Measurements from ENCODE around the gene DPF3. TPM values are rescaled to one million over a fixed set of nuclear protein-coding genes. Genes with fewer than 3 reads are reported as not detected.

The DPF3 gene
- total RNA-seq, 4 donors from 2014 or later = 1.1 to 4.7 (median 1.8) TPM

DNA sequence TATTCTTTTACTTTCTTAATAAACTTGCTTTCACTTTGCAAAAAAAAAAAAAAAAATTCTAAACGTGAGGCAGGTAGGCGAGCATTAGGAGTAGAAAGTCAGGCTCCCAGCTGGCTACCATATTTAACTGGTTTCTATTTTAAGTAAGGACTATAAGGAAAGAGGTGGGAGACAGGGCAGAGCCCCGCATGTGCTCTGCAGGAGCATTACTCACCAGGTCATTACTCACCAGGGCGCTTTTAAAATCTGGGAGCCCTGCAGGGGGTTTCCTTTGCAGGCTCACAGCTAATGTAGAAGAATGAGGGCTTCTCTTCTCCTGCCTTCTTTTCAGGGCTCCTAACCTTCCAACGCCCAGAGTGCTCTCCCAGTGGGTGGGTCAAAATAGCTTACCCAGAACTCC is 14.0 kb upstream of the DPF3 start:
- TF ChIP-seq, protein P1, sequence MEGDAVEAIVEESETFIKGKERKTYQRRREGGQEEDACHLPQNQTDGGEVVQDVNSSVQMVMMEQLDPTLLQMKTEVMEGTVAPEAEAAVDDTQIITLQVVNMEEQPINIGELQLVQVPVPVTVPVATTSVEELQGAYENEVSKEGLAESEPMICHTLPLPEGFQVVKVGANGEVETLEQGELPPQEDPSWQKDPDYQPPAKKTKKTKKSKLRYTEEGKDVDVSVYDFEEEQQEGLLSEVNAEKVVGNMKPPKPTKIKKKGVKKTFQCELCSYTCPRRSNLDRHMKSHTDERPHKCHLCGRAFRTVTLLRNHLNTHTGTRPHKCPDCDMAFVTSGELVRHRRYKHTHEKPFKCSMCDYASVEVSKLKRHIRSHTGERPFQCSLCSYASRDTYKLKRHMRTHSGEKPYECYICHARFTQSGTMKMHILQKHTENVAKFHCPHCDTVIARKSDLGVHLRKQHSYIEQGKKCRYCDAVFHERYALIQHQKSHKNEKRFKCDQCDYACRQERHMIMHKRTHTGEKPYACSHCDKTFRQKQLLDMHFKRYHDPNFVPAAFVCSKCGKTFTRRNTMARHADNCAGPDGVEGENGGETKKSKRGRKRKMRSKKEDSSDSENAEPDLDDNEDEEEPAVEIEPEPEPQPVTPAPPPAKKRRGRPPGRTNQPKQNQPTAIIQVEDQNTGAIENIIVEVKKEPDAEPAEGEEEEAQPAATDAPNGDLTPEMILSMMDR (IDR thresholded peaks at IDR 0.05) = no peak
- no peak for TF ChIP-seq POLR2A (IDR thresholded peaks at IDR 0.05)
- H3K4me3 ChIP-seq (ENCODE audit: low read depth, poor library complexity, severe bottlenecking) = no peak overlapping the region
- no peak for DNase-seq (ENCODE audit: low spot score in 2 of 2)
- intact Hi-C loops (cut with DNase I; ENCODE audit: low total_unique reads) = no loop called here
- WGBS, 2 donors = 25% methylated on average over 5 of the region's 5 CpGs

GRCh38 chr14:72906879-72907278 is 13.0 kb upstream of the DPF3 start:
- no peak overlapping the region for H3K4me3 ChIP-seq (ENCODE audit: low read depth, poor library complexity, severe bottlenecking)
- TF ChIP-seq POLR2A (IDR thresholded peaks at IDR 0.05) = no peak
- TF ChIP-seq, protein P1 (IDR thresholded peaks at IDR 0.05) = no peak
- 27 to 38% methylated on average over 1 of the region's 1 CpG for WGBS, 2 donors
- intact Hi-C loops (cut with DNase I; ENCODE audit: low total_unique reads) = no loop called here
- no peak for DNase-seq (ENCODE audit: low spot score in 2 of 2)

DNA sequence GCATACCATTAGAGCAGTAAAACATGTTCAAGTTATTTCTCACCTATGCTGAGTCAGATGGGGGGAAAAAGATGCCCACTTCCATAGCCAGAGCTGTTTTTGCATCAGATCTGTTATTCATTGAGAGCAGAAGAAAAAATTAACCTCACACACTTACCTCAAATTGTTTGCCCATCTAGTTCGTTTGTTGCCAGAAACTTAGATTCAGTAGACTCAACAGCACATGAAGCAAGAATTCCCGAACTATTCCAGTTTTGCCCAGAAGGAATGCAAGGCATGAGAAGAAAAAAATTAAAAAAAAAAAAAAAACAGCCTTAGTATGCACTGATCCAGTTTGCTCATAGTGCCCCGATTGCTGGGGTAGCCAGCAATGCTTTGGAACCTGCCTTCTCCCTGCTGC is 12.4 kb upstream of the DPF3 start:
- H3K4me3 ChIP-seq (ENCODE audit: low read depth, poor library complexity, severe bottlenecking) = no peak overlapping the region
- TF ChIP-seq POLR2A (IDR thresholded peaks at IDR 0.05) = no peak
- TF ChIP-seq, protein P1 (IDR thresholded peaks at IDR 0.05) = no peak
- intact Hi-C loops (cut with DNase I; ENCODE audit: low total_unique reads) = no loop called here
- no peak for DNase-seq (ENCODE audit: low spot score in 2 of 2)
- 34 to 47% methylated on average over 3 of the region's 3 CpGs for WGBS, 2 donors

DNA sequence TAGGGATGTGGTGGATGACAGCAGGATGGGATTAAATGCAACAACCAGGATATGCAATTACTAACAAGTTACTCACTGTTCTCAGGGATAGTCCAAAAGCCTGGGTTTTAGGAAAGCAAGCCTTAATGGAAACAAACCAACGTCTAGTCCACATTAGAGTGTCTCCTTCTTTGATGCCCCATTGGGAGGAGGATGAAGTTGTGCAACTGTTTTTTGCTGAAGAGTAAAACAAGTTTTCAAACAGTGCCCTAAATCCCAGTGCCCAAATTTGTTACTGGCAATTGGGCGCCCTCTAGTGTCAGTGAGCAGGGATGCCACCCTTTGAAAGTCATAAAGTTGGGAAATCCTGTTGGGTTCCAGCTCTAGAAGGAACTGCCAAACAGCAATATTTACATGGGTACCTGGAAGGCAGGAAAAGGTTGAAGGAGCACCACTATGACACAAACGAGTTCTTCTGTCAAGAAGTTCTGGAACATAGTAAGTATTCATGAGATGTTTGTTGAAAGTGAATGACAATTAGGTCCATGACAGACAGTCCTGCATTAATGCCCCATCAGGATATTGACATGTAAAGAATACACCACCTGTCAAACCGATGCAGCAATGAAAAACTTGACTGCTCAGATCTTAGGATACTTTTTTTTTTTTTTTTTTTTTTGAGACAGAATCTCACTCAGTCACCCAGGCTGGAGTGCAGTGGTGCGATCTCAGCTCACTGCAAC is 11.1 kb upstream of the DPF3 start:
- H3K4me3 ChIP-seq (ENCODE audit: low read depth, poor library complexity, severe bottlenecking) = no peak overlapping the region
- intact Hi-C loops (cut with DNase I; ENCODE audit: low total_unique reads) = loop anchor here (2.0 kb wide), 1 partner anchor 390 kb away; no protein-coding TSS in a partner anchor
- no peak for DNase-seq (ENCODE audit: low spot score in 2 of 2)
- 31 to 32% methylated on average over 5 of the region's 5 CpGs for WGBS, 2 donors
- TF ChIP-seq, protein P1 (IDR thresholded peaks at IDR 0.05) = peak in 1 of 3 donors; percentile 53
- no peak for TF ChIP-seq POLR2A (IDR thresholded peaks at IDR 0.05)

GRCh38 chr14:72904218-72904617 is 10.3 kb upstream of the DPF3 start:
- 46 to 52% methylated on average over 1 of the region's 1 CpG for WGBS, 2 donors
- intact Hi-C loops (cut with DNase I; ENCODE audit: low total_unique reads) = loop anchor here (2.0 kb wide), 1 partner anchor 389 kb away; no protein-coding TSS in a partner anchor
- H3K4me3 ChIP-seq (ENCODE audit: low read depth, poor library complexity, severe bottlenecking) = no peak overlapping the region
- TF ChIP-seq, protein P1 (IDR thresholded peaks at IDR 0.05) = no peak
- TF ChIP-seq POLR2A (IDR thresholded peaks at IDR 0.05) = no peak
- no peak for DNase-seq (ENCODE audit: low spot score in 2 of 2)

Data from lower leg skin (tissue), 4 donors.